Nephron (organoid): ENCODE data around the gene HOXA2.

Source experiments
- H3K27ac Mint-ChIP-seq, 3 experiments: 2 replicates each; pipeline ENCODE4 v1.8.0; 2020; ENCODE audit warnings: mixed read lengths in 3 of 3, mild to moderate bottlenecking in 2 of 3, moderate library complexity in 1 of 3
- H3K27me3 Mint-ChIP-seq: 2 replicates; pipeline ENCODE4 v1.8.0; 2021; ENCODE audit warnings: low read depth, mild to moderate bottlenecking, moderate library complexity, mixed read lengths
- H3K36me3 Mint-ChIP-seq: 2 replicates; pipeline ENCODE4 v1.8.0; 2020; ENCODE audit warnings: low read depth, mixed read lengths
- H3K4me1 Mint-ChIP-seq: 2 replicates; pipeline ENCODE4 v1.8.0; 2020; ENCODE audit warnings: mixed read lengths
- H3K4me3 Mint-ChIP-seq, 3 experiments: 2 replicates each; pipeline ENCODE4 v1.8.0; 2020; ENCODE audit warnings: mild to moderate bottlenecking in 3 of 3, mixed read lengths in 3 of 3, moderate library complexity in 2 of 3
- H3K9me3 Mint-ChIP-seq: 2 replicates; pipeline ENCODE4 v1.8.0; 2020; ENCODE audit warnings: mixed read lengths
- TF ChIP-seq, protein P1 (sequence below), 3 experiments: fragments of 200-600 bp; sonication (generic); IDR thresholded peaks; one replicate each; pipeline ENCODE4 v1.5.0; 2021; ENCODE audit warnings: antibody characterized with exemption in 3 of 3; ENCODE audit not compliant: unreplicated experiment in 3 of 3

The HOXA2 gene

DNA sequence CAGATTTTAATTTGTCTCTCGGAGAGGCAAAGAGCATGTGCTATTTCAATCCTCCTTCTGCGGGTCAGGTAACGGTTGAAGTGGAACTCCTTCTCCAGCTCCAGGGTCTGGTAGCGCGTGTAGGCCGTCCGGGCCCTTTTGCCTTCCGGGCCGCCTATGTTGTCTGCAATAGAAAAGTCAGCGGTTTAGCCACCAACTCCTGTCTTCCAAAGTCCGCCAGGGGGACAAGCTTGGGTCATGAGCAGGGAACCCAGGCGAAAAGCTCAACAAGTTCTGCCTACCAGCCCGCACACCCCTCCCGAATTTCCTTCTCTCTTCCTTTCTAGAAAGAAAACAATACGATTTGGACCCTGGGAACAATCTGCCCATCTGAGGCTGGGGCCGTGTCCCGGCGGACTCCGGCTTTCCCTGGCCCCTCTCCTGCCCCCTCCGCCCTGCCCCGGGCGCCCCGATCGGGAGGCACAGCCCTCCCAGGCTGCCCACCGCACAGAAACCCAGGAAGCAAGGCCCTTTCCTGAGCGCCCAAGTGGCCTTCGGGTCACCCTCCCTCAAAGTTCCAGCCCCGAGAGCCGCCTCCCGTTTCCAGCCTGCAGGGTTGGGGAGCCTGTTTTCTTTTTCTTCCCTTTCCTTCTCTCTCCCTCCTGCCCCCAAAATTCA is 39.6 kb upstream of the HOXA2 start:
- peaks cover 10% of the 10 kb centered on the region for H3K27me3 Mint-ChIP-seq
- no peaks in the 10 kb centered on the region for H3K9me3 Mint-ChIP-seq
- H3K4me1 Mint-ChIP-seq = peaks cover 86% of the 10 kb centered on the region
- H3K27ac Mint-ChIP-seq = peak overlapping the region; percentile 98 to 100 (median 99)
- peaks cover 83% of the 10 kb centered on the region for H3K36me3 Mint-ChIP-seq
- TF ChIP-seq, protein P1, sequence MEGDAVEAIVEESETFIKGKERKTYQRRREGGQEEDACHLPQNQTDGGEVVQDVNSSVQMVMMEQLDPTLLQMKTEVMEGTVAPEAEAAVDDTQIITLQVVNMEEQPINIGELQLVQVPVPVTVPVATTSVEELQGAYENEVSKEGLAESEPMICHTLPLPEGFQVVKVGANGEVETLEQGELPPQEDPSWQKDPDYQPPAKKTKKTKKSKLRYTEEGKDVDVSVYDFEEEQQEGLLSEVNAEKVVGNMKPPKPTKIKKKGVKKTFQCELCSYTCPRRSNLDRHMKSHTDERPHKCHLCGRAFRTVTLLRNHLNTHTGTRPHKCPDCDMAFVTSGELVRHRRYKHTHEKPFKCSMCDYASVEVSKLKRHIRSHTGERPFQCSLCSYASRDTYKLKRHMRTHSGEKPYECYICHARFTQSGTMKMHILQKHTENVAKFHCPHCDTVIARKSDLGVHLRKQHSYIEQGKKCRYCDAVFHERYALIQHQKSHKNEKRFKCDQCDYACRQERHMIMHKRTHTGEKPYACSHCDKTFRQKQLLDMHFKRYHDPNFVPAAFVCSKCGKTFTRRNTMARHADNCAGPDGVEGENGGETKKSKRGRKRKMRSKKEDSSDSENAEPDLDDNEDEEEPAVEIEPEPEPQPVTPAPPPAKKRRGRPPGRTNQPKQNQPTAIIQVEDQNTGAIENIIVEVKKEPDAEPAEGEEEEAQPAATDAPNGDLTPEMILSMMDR (IDR thresholded peaks at IDR 0.05; ENCODE audit: unreplicated experiment in 3 of 3) = peak in 1 of 3 experiments; percentile 29
- peak overlapping the region; percentile 95 to 98 (median 96) for H3K4me3 Mint-ChIP-seq

DNA sequence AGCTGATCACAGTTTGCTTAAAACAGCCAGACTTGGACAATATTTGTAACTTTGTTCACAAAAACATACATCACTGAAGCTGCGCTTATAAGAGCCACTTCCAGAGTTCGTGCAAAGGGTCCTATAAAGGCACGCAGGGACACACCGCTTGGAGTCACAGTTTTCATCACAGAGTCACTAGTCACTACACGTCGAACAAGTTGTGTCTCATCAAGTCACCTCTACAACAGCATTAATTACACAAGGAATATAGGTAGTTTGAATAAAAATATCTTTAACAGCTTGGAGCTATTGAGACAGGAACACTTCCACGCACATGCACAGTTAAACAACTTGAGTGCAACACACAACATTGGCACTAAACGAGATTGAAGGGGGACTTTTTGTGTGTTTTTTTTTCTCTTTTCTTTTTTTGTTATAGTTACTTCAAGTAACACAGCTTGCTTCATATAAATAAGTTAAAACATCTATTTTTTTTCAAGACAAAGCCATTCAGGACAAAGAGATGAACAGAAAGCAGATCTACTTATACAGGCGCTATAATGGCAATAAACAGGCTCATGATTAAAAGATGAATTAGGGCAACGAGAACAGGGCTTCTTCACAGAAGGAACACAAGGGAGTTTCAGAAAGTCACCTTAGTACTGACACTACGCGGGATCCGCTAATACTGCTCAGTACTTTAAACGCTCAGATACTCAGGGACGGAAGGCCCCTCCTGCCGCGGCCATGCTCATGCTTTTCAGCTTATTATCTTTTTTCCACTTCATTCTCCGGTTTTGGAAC is 38.8 kb upstream of the HOXA2 start:
- H3K27ac Mint-ChIP-seq = peak overlapping the region; percentile 98 to 100 (median 99)
- TF ChIP-seq, protein P1 (IDR thresholded peaks at IDR 0.05; ENCODE audit: unreplicated experiment in 3 of 3) = no peak
- H3K4me3 Mint-ChIP-seq = peak overlapping the region; percentile 95 to 98 (median 96)
- H3K4me1 Mint-ChIP-seq = peaks cover 85% of the 10 kb centered on the region
- no peaks in the 10 kb centered on the region for H3K9me3 Mint-ChIP-seq
- H3K36me3 Mint-ChIP-seq = peaks cover 76% of the 10 kb centered on the region
- peaks cover 10% of the 10 kb centered on the region for H3K27me3 Mint-ChIP-seq

GRCh38 chr7:27140126-27140857 is 37.8 kb upstream of the HOXA2 start:
- H3K4me3 Mint-ChIP-seq = peak overlapping the region; percentile 95 to 98 (median 96)
- peaks cover 68% of the 10 kb centered on the region for H3K36me3 Mint-ChIP-seq
- H3K9me3 Mint-ChIP-seq = no peaks in the 10 kb centered on the region
- peaks cover 85% of the 10 kb centered on the region for H3K4me1 Mint-ChIP-seq
- TF ChIP-seq, protein P1 (IDR thresholded peaks at IDR 0.05; ENCODE audit: unreplicated experiment in 3 of 3) = no peak
- H3K27ac Mint-ChIP-seq = peak overlapping the region; percentile 98 to 100 (median 99)
- peaks cover 10% of the 10 kb centered on the region for H3K27me3 Mint-ChIP-seq

GRCh38 chr7:27139334-27140125 is 37.0 kb upstream of the HOXA2 start:
- H3K9me3 Mint-ChIP-seq = no peaks in the 10 kb centered on the region
- peaks cover 86% of the 10 kb centered on the region for H3K4me1 Mint-ChIP-seq
- H3K36me3 Mint-ChIP-seq = peaks cover 68% of the 10 kb centered on the region
- TF ChIP-seq, protein P1 (IDR thresholded peaks at IDR 0.05; ENCODE audit: unreplicated experiment in 3 of 3) = no peak
- H3K4me3 Mint-ChIP-seq = peak overlapping the region; percentile 95 to 98 (median 96)
- peaks cover 10% of the 10 kb centered on the region for H3K27me3 Mint-ChIP-seq
- peak overlapping the region; percentile 98 to 100 (median 99) for H3K27ac Mint-ChIP-seq

- peak overlapping the region; percentile 88 to 98 (median 95) for H3K4me3 Mint-ChIP-seq
- peaks cover 68% of the 10 kb centered on the region for H3K36me3 Mint-ChIP-seq
- H3K27me3 Mint-ChIP-seq = peaks cover 10% of the 10 kb centered on the region
- H3K27ac Mint-ChIP-seq = peak overlapping the region; percentile 89 to 100 (median 99)
- H3K4me1 Mint-ChIP-seq = peaks cover 86% of the 10 kb centered on the region
- H3K9me3 Mint-ChIP-seq = no peaks in the 10 kb centered on the region
- TF ChIP-seq, protein P1 (IDR thresholded peaks at IDR 0.05; ENCODE audit: unreplicated experiment in 3 of 3) = no peak
Measured at GRCh38 chr7:27138985-27139333, 36.5 kb upstream of the HOXA2 start.
